NCI-H2227 treated with DMSO at 0.1 percent for 48 hours (cell line): Measurements from ENCODE around the gene HBS1L.

ENCODE experiments used
- DNase-seq: peaks from one replicate; lab custom pipeline; 2025; lab: John Stamatoyannopoulos, UW

The HBS1L gene

GRCh38 chr6:134999107-134999506 is 55.5 kb downstream of the HBS1L start:
- no peak for DNase-seq

DNA sequence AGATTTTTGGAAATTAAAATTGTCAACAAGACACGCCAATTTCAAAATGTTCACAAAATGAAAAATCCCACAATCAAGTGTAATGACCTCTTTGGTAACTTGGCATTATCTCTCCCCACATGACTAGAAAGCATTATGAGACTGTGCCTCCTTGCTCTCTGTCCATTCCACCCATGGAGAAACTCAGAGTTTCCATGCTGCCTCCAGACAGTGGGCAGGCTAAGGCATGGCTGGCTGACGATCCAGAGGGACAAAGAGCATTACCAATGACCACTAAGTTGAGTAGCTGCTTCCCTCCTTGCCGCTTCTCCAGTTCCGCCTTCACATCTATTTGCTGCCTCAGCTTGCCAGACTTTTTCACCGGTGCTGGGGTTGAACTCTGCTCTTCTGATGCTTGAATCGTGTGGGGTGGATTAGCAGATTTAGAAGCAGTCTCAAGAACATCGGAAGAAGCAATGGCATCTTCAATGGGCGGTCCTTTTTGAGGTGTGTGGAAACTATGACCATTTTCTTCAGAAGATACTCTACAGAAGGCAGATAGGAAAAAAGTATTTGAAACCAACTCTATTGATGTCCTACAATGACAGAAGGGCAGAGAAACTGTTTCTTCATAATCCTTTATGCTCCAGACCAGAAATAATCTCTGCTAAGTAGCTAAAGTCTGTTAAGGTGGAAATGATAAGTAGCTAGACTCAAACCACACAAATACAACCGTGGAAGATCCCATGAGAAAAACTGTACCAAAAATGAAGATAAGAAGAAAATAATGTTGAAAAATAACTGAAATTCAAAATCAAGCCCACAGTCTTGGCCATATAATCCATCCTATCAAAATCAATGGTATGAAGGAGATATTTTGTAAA is 57.3 kb downstream of the HBS1L start:
- no peak for DNase-seq

GRCh38 chr6:134995536-134995935 is 59.1 kb downstream of the HBS1L start:
- no peak for DNase-seq

DNA sequence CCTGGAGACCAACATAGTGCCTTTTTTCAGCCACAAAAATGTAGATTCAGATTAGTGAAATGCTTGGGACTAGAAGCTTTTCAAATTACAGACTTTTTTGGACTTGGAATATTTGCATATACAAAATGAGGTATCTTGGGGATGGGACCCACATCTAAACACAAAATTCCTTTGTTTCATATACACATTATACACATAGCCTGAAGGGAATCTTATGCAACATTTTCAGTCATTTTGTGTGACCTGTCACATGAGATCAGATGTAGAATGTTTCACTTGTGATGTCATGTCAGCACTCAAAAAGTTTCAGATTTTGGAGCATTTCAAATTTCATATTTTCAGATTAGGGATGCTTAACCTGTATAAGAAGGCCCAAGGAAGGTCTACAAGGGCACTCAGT is 60.2 kb downstream of the HBS1L start:
- DNase-seq, result no peak

DNA sequence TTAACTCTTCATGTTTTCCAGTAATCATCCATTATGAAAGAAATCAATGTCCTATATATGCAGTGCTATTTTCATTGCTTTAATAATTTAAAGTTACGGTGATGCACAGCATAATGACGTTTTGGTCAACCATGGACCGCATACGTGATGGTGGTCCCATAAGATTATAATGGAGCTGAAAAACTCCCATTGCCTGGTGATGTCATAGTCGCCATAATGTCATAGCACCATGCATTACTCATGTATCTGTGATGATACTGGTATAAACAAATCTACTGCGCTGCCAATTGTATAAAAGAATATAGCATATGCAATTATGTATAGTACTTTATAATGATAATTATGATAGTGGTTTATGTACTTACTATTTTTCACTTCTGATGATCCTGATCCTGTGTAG is 62.5 kb downstream of the HBS1L start:
- DNase-seq, result no peak

DNA sequence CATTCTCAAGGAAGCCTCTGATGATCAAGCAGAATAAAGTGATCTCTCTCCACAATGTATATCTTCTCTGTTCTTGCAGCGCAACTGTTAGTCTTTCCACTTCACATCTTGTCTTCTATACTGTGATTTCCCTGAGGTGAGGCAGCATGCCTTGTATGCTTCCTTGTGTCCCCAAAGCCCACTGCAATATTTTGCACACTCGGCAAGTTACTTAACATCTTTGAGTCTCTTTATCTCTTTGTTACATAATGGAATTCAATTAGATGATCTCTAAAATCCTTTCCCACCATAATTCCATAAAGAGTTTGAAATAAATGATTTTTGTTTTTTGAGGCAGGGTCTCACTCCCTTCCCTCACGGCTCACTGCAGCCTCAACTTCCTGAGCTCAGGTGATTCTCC is 64.4 kb downstream of the HBS1L start:
- no peak for DNase-seq

DNA sequence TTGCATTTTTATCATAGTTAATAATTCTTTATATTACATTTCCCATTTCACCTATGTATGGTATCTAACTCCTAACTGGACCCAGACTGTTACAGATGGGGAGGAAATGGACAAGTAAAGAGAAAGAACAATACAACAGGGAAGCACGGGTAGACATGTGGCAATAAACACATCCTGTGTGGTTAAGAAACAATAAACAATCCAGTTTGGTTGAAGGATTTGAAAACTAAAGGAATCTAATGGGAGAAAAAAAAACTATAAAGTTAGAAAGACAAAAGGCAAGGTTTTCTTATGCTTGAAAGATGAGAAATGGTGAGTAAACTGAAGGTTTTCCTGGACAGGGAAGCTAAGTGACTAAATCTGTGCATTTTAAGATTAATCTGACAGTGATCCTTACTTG is 69.8 kb downstream of the HBS1L start:
- no peak for DNase-seq

DNA sequence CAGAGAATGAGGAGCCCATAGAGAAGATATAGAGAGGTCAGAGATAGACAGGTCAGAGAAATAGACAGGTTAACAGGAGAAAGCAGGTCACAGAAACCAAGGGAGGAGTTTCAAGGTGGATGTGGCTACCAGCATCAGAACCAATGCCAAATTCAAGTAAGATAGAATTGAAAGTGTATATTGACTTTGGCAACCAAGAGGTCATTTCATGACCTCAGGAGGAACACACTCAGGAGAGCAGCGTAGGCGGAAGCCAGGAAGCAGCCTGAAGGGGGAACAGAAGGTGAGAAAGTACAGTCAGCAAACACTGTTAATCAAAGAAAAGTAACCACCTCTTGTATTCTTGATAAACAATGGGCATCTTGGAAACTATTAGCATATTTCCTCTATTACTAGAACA is 70.8 kb downstream of the HBS1L start:
- no peak for DNase-seq

DNA sequence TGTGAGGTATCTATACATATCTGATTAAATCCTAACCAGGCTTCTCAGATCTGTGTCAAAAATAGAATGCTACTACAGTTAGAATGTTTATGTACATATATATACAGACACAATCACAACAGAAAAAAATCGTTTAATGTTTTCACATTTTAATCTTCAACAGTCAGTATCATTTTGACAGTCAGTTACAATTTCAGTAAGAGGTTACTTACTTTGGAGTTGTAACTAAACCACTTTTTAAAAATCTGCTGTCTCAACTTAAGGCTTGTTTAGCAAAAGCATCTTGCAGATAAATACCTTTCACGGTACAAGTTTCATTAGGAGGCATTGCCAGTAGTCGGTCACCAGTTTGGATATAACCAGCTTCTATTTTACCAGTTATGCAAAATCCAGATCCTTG is 72.5 kb downstream of the HBS1L start:
- no peak for DNase-seq

GRCh38 chr6:134980846-134981245 is 73.8 kb downstream of the HBS1L start:
- no peak for DNase-seq

DNA sequence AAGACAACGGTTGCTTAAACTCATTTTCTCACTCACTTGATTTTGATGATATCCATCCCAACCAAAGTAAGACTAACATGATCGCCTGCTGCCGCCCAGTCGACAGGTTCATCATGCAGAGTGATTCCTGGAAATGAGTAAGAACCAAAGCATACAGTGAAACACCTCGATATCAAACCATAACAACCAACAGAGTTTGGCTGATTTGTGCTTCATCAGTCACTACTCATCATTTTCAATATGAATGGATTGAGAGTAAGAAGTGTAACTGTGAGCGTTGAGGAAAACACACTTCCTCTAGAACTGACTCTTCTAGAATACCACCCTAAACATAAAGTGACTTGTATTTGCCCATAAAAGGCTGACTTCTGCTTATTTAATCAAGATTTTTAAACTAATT is 75.5 kb downstream of the HBS1L start:
- no peak for DNase-seq

- no peak for DNase-seq
Observed at GRCh38 chr6:134974370-134974769, 80.3 kb downstream of the HBS1L start.

DNA sequence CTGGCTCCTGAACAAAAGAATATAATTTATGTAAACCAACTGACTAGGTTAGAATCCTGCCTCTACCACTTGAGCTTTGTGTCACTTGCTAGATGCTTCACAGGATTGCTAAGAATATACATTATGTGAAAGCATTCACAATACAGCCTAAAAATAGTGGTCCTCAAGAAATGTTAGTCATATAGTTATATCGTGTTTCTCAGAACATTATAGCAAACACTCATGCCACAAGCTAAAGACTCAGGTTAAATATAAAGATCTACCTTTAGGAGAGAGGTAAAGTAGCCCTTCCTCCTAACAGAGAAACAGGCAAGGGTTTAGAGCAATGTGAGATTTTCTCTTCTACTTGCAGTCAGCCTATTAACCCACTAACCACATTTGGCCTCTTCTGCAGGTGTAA is 86.9 kb downstream of the HBS1L start:
- no peak for DNase-seq

- DNase-seq, result no peak
Observed at GRCh38 chr6:134964451-134965203, 90.0 kb downstream of the HBS1L start.

- DNase-seq, result no peak
Observed at GRCh38 chr6:134962421-134962820, 92.2 kb downstream of the HBS1L start.

GRCh38 chr6:134961366-134961765 is 93.3 kb downstream of the HBS1L start:
- no peak for DNase-seq

- DNase-seq, result no peak
Observed at GRCh38 chr6:134959603-134960002, 95.0 kb downstream of the HBS1L start.

GRCh38 chr6:134956676-134957075 is 97.9 kb downstream of the HBS1L start:
- no peak for DNase-seq

DNA sequence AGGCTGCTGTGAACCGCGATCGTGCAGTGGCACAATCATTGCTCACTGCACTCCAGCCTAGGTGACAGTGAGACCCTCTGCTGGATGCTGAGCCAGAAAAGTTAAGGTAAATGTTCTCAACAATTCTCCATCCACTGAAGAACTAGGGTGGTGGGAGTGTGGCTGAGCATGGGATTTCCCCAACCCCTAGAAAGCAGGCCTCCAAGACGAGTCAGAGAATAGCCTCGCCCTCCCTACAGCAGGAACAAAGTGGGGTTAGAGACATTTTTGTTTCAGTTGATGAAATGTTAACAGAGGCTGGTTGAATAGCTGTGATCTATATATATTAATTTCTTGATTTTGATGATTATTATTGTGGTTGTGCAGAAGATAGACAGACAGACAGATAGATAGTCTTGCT is 98.6 kb downstream of the HBS1L start:
- no peak for DNase-seq

DNA sequence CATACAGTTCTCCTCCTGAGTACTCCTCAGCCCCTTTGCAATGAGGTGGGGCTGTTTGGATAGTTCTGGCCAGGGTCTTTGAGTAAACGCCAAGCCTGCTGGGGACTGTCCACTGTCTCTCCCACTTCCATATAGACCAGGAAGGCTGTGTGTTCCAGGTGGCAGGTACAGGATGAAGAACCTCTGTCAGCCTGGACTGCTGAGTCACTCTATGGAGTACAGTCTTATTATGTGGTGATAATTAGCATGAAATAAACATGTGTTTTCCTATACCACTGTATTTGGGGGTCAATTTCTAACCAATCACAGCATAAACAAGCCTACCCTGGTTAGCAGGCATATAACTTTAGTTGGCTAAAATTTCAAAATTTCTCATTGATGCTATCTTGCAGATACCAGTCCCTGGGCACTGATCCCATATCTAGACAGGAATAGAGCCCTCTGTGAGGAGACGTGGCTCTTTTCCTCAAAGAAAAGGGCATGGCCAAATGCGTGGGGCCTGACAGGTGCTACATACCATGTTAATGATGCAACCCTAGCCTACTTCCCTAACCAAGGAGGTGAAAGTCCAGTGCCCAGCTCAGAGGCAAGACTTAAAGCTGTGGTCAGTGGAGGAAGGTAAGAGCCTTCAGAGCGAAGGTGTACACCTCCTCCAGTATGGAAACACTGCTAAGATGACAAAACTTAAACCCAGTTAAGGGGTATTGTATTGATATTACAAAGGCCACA is 100.2 kb downstream of the HBS1L start:
- DNase-seq, result no peak

DNA sequence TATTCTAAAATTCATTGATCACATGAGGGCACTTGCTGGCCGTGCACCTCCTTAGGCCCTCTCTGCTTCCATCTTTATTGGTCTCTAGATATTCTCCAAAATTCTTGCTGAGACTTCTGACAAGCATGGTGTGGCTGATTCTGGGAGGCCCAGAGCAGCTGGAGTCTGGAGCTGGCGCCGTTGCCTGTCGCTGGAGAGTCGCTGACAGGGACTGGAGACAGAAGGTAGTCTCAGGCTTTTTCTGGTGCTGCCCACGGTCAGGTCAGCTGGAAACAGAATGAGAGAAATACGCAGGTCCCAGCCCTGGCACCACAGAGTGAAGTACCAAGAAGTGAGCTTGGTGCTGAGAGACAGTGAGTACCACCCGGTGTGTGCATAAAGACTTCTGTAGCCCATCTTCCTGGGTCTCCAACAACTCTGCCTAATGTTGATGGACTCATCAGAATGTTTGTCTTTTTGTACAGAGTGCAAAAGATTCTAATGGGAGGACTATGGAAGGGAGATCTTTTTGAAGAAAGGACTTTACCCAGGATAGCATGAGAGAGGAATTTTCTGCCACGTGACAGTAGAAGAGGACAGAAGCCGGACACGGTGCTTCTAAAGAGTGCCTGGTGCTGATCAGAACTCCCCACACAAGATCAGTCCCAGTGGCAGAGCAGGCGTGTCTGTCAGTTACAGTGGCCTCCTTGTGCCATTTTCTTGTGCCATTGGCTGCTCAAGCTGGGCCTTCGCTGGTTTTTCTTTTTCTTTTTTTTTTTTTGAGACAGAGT is 102.9 kb downstream of the HBS1L start:
- no peak for DNase-seq

- no peak for DNase-seq
Observed at GRCh38 chr6:134950482-134950881, 104.1 kb downstream of the HBS1L start.
